Gastrocnemius medialis (tissue), 4 donors: ENCODE measurements around the gene MTCL1.

ENCODE experiments used
- POLR2A ChIP-seq, 2 donors: fragments of 450-650 bp; IDR thresholded peaks; one replicate each; pipeline ENCODE4 v1.6.1; 2017; ENCODE audit warnings: antibody characterized with exemption in 2 of 2, mild to moderate bottlenecking in 2 of 2, moderate library complexity in 2 of 2
- TF ChIP-seq, protein P1 (sequence below), 5 experiments: fragments of 450-650 bp in 3 of 5; fragments of 200-600 bp in 2 of 5; sonication (generic) in 2 of 5; IDR thresholded peaks in 4 of 5; conservative IDR thresholded peaks in 1 of 5; 1 replicate in 4 of 5; 2 replicates in 1 of 5; pipeline ENCODE4 v1.5.1; 2016 to 2019; ENCODE audit warnings: antibody characterized with exemption in 5 of 5, mild to moderate bottlenecking in 3 of 5, moderate library complexity in 3 of 5

DNA sequence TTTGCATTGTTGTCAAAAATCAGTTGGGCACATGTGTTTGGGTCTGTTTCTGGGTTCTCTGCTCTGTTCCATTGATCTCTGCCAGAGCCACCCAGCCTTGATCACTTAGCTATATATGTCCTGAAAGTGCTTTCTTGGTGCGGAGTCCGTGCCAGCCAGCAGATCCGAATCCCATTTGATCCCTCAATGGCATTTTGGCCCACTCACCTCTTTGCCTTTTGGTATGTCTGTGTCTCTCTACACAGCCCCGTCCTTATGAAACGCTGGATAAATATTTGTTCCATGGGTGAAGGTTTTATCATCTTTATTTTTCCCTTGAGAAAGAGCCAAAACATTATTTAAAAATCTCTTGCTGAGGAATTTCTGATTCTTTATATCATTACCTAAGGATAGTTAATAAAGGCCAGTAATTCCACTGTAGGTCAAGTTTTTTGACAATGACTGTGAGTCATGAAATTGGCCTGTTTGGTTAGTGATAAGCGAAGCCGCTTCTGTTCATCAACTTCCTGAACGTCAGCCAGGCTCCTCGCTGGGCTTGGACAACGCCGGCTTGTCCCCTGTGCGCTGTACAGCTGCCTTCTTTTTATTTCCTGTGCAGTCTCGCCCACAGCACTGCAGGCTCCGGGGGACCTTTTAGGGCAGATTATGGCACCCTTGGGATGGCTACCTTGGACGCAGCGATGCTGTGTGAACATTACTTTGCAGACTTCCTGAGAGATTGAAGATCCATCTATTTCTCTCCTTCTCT is 24.9 kb downstream of the MTCL1 start:
- TF ChIP-seq, protein P1, sequence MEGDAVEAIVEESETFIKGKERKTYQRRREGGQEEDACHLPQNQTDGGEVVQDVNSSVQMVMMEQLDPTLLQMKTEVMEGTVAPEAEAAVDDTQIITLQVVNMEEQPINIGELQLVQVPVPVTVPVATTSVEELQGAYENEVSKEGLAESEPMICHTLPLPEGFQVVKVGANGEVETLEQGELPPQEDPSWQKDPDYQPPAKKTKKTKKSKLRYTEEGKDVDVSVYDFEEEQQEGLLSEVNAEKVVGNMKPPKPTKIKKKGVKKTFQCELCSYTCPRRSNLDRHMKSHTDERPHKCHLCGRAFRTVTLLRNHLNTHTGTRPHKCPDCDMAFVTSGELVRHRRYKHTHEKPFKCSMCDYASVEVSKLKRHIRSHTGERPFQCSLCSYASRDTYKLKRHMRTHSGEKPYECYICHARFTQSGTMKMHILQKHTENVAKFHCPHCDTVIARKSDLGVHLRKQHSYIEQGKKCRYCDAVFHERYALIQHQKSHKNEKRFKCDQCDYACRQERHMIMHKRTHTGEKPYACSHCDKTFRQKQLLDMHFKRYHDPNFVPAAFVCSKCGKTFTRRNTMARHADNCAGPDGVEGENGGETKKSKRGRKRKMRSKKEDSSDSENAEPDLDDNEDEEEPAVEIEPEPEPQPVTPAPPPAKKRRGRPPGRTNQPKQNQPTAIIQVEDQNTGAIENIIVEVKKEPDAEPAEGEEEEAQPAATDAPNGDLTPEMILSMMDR (IDR thresholded peaks at IDR 0.05 in 4 of 5, conservative IDR thresholded peaks at IDR 0.05 in 1 of 5): no peak
- TF ChIP-seq POLR2A (IDR thresholded peaks at IDR 0.05): no peak
